ENCODE results near the gene HBG2. TPM values are rescaled to one million over a fixed set of nuclear protein-coding genes. Genes with fewer than 3 reads are reported as not detected.

HBG2 gene
- total RNA-seq, 2 donors from 2014 or later = not detected

GRCh38 chr11:5282628-5283027 is 28.0 kb upstream of the HBG2 start:
- intact Hi-C loops (cut with DNase I) = no loop called here
- H3K4me3 ChIP-seq = no peak overlapping the region
- WGBS = 95% methylated on average over 2 of the region's 2 CpGs

GRCh38 chr11:5281596-5281995 is 27.0 kb upstream of the HBG2 start:
- TF ChIP-seq CTCF (IDR thresholded peaks at IDR 0.05) (no peak), POLR2AphosphoS5 (IDR thresholded peaks at IDR 0.05) (no peak), POLR2A (IDR thresholded peaks at IDR 0.05) (no peak)
- no peak overlapping the region for H3K4me3 ChIP-seq
- no peaks in the 10 kb centered on the region for H3K36me3 ChIP-seq
- no peak overlapping the region for H3K27ac ChIP-seq
- no peak for DNase-seq (ENCODE audit: low spot score)
- H3K27me3 ChIP-seq (replicated peaks; ENCODE audit: insufficient read depth) = no peaks in the 10 kb centered on the region
- intact Hi-C loops (cut with DNase I) = no loop called here
- no peaks in the 10 kb centered on the region for H3K4me1 ChIP-seq (replicated peaks)
- H3K9me3 ChIP-seq = no peaks in the 10 kb centered on the region

More at GRCh38 chr11:5282628-5283027, 28.0 kb upstream of the HBG2 start:
- H3K4me1 ChIP-seq (replicated peaks) = no peaks in the 10 kb centered on the region
- no peak for TF ChIP-seq POLR2A (IDR thresholded peaks at IDR 0.05)
- TF ChIP-seq CTCF (IDR thresholded peaks at IDR 0.05) = no peak
- TF ChIP-seq POLR2AphosphoS5 (IDR thresholded peaks at IDR 0.05) = no peak
- no peaks in the 10 kb centered on the region for H3K9me3 ChIP-seq
- DNase-seq (ENCODE audit: low spot score) = no peak
- no peak overlapping the region for H3K27ac ChIP-seq
- no peaks in the 10 kb centered on the region for H3K27me3 ChIP-seq (replicated peaks; ENCODE audit: insufficient read depth)
- no peaks in the 10 kb centered on the region for H3K36me3 ChIP-seq

GRCh38 chr11:5280582-5281102 is 26.1 kb upstream of the HBG2 start:
- no peaks in the 10 kb centered on the region for H3K36me3 ChIP-seq
- DNase-seq (ENCODE audit: low spot score) = no peak
- WGBS = 49% methylated on average over 3 of the region's 3 CpGs
- H3K9me3 ChIP-seq = no peaks in the 10 kb centered on the region
- H3K4me1 ChIP-seq (replicated peaks) = no peaks in the 10 kb centered on the region
- H3K27me3 ChIP-seq (replicated peaks; ENCODE audit: insufficient read depth) = no peaks in the 10 kb centered on the region
- no peak overlapping the region for H3K4me3 ChIP-seq
- H3K27ac ChIP-seq = no peak overlapping the region
- TF ChIP-seq POLR2AphosphoS5 (IDR thresholded peaks at IDR 0.05) = no peak
- no peak for TF ChIP-seq CTCF (IDR thresholded peaks at IDR 0.05)
- no peak for TF ChIP-seq POLR2A (IDR thresholded peaks at IDR 0.05)
- intact Hi-C loops (cut with DNase I) = no loop called here

- 94% methylated on average over 4 of the region's 4 CpGs for WGBS
Measured at GRCh38 chr11:5279471-5280090, 25.0 kb upstream of the HBG2 start.

More at GRCh38 chr11:5279471-5280090, 25.0 kb upstream of the HBG2 start:
- H3K27ac ChIP-seq = no peak overlapping the region
- TF ChIP-seq POLR2AphosphoS5 (IDR thresholded peaks at IDR 0.05) (no peak), CTCF (IDR thresholded peaks at IDR 0.05) (no peak), POLR2A (IDR thresholded peaks at IDR 0.05) (no peak)
- H3K4me3 ChIP-seq = no peak overlapping the region
- no peaks in the 10 kb centered on the region for H3K27me3 ChIP-seq (replicated peaks; ENCODE audit: insufficient read depth)
- intact Hi-C loops (cut with DNase I) = no loop called here
- H3K9me3 ChIP-seq = no peaks in the 10 kb centered on the region
- DNase-seq (ENCODE audit: low spot score) = no peak
- H3K4me1 ChIP-seq (replicated peaks) = no peaks in the 10 kb centered on the region
- H3K36me3 ChIP-seq = no peaks in the 10 kb centered on the region
